Suprapubic skin (tissue), 3 donors: ENCODE measurements around the gene HJURP.

Source experiments
- EP300 ChIP-seq: sonication (generic); formaldehyde crosslinking; IDR thresholded peaks from one replicate; pipeline ENCODE4 v1.6.1; 2017; ENCODE audit warnings: antibody characterized with exemption
- POLR2A ChIP-seq, 2 donors: fragments of 450-650 bp; IDR thresholded peaks; one replicate each; pipeline ENCODE4 v1.6.1; 2017; ENCODE audit warnings: antibody characterized with exemption in 2 of 2, mild to moderate bottlenecking in 2 of 2, moderate library complexity in 2 of 2
- TF ChIP-seq, protein P1 (sequence below), 2 donors: fragments of 200-600 bp in 1 of 2; fragments of 450-650 bp in 1 of 2; sonication (generic) in 1 of 2; IDR thresholded peaks; one replicate each; pipeline ENCODE4 v1.5.1; 2016 to 2019; ENCODE audit warnings: antibody characterized with exemption in 2 of 2, mild to moderate bottlenecking in 1 of 2, moderate library complexity in 1 of 2

DNA sequence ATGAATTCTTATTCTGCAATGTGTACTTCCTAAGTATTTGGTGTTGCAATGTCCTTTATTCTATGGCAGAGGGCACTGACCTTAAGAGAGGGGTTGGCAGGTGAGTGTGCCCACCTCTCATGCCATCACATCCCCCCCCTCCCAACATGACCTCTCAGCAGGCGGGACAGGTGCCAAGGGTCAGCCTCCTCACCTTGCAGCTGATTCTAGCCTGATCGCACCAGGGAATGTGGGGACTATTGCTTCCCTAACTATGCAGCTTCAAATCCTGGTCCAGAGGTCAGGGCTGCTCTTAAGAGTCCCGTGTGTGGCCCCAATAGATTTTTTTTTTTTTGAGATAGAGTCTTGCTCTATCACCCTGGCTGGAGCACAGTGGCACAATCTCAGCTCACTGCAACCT is 9.5 kb downstream of the HJURP start:
- TF ChIP-seq POLR2A (IDR thresholded peaks at IDR 0.05) = no peak
- TF ChIP-seq, protein P1, sequence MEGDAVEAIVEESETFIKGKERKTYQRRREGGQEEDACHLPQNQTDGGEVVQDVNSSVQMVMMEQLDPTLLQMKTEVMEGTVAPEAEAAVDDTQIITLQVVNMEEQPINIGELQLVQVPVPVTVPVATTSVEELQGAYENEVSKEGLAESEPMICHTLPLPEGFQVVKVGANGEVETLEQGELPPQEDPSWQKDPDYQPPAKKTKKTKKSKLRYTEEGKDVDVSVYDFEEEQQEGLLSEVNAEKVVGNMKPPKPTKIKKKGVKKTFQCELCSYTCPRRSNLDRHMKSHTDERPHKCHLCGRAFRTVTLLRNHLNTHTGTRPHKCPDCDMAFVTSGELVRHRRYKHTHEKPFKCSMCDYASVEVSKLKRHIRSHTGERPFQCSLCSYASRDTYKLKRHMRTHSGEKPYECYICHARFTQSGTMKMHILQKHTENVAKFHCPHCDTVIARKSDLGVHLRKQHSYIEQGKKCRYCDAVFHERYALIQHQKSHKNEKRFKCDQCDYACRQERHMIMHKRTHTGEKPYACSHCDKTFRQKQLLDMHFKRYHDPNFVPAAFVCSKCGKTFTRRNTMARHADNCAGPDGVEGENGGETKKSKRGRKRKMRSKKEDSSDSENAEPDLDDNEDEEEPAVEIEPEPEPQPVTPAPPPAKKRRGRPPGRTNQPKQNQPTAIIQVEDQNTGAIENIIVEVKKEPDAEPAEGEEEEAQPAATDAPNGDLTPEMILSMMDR (IDR thresholded peaks at IDR 0.05) = no peak
- no peak for TF ChIP-seq EP300
